GM10266 (cell line): ENCODE measurements around the gene XYLT1.
A peak's percentile ranks its signal among the peaks of the same experiment; 100 is the strongest.

Experiments used
- DNase-seq: peaks from one replicate; pipeline ENCODE4 v3.0.0; 2012; ENCODE audit errors: extremely low spot score
- TF ChIP-seq, protein P1 (sequence below): IDR thresholded peaks from 2 replicates; pipeline ENCODE4 v1.5.1; 2012; ENCODE audit warnings: mild to moderate bottlenecking, low read depth; ENCODE audit not compliant: control insufficient read depth, insufficient read depth; ENCODE audit errors: missing control alignments

Gene XYLT1

DNA sequence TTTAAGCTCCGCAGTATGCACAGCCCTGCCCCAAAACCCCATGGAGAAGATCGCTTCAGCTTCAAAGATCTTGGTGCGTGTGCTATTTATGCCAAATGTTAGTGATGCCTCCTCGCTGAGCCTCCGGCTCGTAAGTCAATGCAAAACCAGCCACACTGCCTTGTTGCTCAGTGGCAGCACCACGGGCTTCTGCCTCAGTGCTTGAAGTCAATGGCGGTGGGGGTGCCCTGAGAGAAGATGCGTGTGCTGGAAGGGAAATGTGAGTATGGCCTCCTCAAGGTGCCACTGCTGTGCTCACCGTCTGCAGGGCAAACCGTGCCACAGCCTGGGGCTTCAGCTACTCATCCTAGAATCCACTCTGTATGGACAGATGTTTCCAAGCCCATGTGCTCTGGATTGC, 121.9 kb downstream of the XYLT1 start:
- TF ChIP-seq, protein P1, sequence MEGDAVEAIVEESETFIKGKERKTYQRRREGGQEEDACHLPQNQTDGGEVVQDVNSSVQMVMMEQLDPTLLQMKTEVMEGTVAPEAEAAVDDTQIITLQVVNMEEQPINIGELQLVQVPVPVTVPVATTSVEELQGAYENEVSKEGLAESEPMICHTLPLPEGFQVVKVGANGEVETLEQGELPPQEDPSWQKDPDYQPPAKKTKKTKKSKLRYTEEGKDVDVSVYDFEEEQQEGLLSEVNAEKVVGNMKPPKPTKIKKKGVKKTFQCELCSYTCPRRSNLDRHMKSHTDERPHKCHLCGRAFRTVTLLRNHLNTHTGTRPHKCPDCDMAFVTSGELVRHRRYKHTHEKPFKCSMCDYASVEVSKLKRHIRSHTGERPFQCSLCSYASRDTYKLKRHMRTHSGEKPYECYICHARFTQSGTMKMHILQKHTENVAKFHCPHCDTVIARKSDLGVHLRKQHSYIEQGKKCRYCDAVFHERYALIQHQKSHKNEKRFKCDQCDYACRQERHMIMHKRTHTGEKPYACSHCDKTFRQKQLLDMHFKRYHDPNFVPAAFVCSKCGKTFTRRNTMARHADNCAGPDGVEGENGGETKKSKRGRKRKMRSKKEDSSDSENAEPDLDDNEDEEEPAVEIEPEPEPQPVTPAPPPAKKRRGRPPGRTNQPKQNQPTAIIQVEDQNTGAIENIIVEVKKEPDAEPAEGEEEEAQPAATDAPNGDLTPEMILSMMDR, result no peak
- DNase-seq, result no peak

DNA sequence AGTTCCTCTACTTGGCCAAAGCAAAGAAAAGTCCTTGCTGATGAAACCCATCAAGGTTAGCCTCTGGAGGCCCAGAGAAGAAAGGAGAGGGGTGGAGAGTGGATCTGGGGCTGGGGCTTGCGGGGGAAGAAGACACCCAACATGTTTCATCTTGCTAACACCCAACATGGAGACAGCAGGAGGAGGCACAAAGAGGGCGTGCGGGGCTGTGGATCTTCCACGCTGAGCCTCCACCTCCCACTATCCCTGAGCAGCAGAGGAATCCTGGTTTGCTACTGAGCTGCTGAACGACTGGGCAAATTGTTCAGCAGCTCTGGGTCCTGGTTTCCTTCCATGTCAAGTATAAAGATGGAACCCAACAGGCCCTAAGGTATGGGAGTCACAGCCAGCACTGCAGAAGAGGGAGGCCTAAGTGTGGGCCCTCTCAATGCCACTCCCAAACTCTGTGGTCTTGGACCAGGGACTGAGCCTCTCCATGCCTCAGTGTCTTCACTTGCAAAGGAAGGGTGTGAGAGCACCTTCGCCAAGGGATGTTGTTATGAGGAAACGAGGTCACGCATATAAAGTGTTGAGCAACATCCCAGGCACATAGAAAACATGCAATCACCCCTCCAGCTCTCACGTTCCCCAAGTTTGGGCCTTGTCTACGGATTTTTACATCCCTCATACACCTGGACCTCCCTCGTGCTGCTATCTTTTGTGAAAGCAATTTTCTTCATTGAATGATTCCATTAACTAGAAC, 122.5 kb downstream of the XYLT1 start:
- no peak for DNase-seq
- TF ChIP-seq, protein P1, result no peak

DNA sequence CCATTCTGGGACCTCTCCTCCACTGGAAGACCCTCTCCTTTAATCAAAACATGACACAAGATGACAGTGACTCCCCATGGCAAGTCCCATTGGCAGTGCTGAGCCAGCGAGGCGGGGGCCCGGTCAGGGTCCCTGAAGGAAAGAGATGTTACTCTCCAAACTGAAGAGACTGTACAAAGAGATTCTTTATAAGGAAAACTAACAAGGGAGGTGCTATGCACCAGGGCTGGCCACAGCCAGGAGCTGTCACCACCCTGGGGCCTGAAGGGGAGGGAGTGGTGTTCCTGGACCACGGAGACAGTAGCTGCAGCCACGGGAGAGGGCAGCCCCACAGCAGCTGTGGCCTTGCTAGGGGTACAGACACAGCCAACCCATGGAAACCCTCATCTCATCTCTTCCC, 123.1 kb downstream of the XYLT1 start:
- TF ChIP-seq, protein P1, result no peak
- no peak for DNase-seq

DNA sequence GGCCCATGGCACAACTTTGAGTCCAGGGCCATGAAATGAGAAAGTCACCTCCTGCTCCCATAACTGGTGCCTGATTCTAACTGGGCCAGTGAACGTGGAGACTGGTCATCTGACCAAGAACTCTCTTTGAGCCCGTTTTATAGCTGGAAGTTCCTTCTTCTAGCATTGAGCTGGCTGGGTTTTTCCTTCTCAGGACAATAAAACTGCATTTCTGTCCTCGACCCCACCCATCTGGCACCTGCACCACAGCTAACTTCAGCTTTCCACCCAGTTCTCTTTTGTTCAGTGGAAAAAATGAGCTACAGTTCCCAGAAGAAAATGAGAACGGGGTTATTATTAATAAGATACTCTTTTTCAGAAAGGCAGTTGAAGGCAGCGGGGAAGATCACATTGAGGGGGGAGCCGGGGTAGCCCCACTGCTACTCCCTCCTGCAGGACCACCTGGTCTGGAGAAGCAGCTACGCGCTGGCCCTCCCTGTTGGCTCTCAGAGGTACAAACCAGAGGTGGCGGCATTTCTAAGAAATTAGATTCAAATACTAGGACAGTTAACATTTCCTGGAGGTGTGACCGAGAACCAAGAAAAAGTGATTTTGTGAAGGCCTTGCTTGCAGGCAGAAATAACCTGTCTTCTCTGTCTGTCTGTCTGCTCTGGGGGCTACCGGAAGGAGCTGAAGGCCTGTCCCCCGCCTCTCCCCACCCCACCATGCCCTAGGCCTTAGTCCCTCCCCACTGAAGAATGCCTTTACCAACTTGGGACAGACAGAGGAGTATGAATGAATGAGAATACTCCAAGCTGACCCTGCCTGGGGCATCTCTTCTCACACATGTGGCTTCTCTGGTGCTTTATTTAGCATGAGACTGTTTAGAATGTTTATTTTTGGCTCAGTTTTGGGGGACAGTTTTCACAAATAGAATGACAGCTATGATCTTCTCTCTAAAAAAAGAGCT, 123.9 kb downstream of the XYLT1 start:
- DNase-seq, result peak; percentile 39
- TF ChIP-seq, protein P1, result no peak

GRCh38 chr16:17345043-17345442, 125.7 kb downstream of the XYLT1 start:
- TF ChIP-seq, protein P1, result no peak
- DNase-seq, result peak; percentile 35

- no peak for DNase-seq
- TF ChIP-seq, protein P1, result no peak
Measured at GRCh38 chr16:17343728-17344127, 127.0 kb downstream of the XYLT1 start.
